Left ventricle myocardium superior (tissue), 1 donor: ENCODE results near the gene RBM20. TPM values are rescaled to one million over a fixed set of nuclear protein-coding genes. Genes with fewer than 3 reads are reported as not detected.

ENCODE experiments used
- ATAC-seq: fragments of 200-7000 bp; cut with Tn5 transposase; one replicate; pipeline ENCODE4 v1.9.1; 2020; ENCODE audit warnings: mild to moderate bottlenecking, moderate library complexity
- DNase-seq: peaks from one replicate; pipeline ENCODE4 v3.0.0-alpha.2; 2020
- intact Hi-C: fragments of 100-400 bp; cut with micrococcal nuclease; formaldehyde crosslinking; loops from one replicate; pipeline ENCODE4 v1.11.0; 2022
- total RNA-seq: library from RNA; stranded (reverse); fragmentation: NEBNext Ultra II Directional; extraction: Animal tissue kit (Norgen Biotek cat#: 25700); gene quantifications from one replicate; pipeline ENCODE4 v1.2.1, GENCODE V29; 2021
- donor health status: DM: no; HTN: yes; CAD: no; lungs with severe emphysema.

The RBM20 gene
- total RNA-seq, 1 donor from 2014 or later: 114 TPM

DNA sequence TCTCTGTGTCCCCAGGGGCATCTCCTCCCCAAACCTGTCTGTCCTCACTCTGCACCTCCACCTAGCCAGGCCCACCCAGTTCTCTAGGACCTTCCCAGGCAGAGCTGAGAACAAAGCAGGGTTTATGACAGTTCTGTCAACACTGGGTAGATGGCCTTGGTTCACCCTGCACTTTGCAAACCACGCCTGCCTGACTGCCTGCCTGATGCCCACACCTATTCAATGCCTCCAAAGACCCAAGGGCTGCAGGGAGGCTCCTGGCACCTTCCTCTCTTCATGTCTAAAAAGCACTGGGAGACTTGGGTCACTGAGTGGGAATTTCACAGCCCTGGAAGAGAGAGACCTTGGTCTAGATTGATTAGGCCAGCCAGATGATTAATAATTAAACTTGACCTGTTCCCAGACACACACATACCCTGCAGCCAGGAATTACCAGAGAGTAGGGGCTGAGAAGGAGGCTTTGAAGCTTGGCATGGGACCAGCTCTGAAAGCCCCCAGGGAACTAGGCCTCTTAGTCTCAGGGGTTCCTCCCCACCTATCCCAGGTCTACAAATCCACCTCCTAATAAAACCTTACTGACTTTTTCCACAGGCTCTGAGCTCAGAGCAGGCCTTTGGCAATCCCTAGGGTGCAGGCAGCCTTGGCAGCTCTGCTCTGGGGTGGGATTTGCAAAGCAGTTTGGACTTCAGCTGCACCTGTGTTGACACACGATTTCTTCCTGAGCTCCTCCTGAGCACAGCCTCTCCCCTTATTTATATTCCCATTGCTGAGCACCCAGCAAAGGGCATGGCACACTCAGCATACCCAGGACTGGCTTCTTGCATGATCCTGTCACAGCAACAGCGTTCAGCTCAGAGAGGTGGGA is 201.9 kb downstream of the RBM20 start:
- DNase-seq (no peak), ATAC-seq (peak; percentile 29)
- intact Hi-C loops: no loop called here

DNA sequence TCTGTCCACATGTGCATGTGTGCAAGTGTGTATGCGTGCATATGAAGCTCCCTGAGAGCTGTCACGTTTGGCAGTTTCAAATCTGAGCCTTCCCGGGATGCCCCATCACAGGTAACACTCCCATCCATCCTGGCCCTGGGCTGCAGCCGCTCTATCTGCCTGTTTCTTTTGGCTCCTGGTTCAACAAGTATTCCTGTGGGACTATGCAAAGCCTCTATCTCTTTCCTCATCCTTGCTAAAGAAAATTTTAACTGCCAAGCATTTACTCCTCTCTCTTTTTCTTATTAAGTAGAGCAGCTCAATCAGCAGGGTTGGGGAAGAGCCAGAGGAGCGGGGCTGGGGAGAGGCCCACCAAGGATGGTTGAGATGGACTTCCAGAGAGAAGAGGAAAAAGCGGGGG is 203.2 kb downstream of the RBM20 start:
- no peak for DNase-seq
- ATAC-seq: no peak
- intact Hi-C loops: no loop called here

DNA sequence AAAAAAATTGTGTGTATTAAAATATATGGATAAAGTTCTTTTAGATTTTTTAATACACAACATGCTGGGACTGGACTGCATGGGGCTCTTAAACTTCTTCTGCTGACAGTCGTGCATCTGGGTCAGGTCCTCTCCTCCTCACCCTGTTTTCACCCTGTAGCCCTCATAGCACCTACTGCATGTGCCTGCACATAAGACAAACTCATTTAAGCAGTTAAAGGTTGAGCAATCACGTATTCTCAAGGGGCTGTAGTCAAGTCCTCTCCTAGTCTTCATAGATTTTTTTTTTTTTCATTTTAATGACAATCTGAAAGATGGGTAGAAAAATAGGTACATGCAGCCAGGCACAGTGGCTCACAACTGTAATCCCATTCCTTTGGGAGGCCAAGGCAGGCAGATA is 204.0 kb downstream of the RBM20 start:
- intact Hi-C loops: no loop called here
- DNase-seq (no peak), ATAC-seq (no peak)

DNA sequence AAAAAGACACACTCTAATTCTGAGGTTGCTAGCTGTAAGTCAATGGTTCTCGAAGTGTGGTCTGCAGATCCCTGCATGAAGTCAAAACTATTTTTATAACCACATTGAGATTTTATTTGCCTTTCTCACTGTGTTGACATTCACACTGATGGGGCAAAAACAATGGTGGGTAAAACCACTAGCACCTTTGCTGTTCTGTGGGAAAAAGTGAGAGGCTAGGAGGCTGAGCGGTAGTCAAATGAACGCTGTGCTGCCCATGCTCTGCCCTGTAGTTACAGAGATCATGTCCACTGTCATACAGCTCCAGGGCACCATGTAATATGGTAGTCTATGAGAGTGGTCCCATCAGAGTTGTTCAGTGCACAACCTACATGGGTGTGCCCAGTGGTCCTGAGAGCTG is 206.0 kb downstream of the RBM20 start:
- intact Hi-C loops: no loop called here
- ATAC-seq (no peak), DNase-seq (no peak)

DNA sequence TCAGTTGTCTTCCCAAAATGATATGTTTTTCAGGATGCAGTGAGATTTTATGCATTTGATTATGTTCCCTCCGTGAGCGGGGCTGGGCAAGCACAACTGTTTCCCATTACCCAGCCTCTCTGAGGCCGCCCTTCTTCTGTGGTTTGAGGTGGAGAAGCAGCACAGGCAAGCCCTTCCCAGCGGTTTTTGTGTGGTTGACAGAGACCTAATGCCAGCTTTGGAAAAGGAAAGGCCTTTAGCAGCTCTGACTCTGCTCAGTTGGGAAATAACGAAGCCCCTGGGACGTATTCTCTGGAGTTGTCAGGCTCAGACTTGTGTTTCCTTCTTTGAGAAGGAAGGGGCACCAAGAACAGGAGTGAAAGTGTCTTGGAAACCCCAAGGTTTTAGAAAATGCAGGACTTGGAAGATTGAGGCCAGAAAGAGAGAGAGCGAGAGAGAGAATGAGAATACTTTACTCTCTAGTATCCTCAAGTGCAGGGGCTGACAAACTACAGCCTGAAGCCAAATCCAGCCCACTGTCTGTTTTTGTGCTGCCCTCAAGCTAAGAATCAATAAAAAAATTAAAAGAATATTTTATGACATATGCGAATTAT is 207.0 kb downstream of the RBM20 start:
- intact Hi-C loops: no loop called here

DNA sequence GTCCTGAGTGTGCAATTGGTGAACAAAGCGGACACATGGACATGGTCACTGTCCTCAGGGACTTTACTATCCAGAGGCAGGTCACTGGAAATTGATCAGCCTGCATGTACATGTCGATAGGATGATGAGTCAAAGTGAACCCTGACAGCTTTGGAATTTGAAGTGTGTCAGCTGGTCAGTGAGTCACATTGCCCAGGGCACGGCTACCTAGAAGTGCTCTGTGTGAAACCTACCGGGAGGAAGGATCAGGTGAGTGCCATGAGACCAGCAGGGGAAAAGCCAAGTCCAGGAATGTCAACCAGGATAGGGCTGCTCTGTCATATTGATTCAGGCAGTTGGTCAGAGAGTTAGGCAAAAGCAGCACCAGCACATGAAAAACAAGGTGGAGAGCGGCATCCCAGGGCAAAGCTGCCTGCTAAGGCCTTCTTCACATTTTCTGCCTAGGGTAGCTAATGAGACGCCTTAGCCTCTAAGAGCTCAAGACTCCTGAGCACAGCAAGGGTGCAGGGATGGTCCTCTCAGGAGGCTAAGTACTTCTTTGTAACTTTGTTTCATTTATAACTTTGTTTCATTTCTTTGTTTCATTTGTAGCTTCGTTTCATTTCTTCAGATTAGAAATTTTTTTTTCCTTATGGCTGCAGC is 208.2 kb downstream of the RBM20 start:
- no peak for DNase-seq
- intact Hi-C loops: no loop called here
- peak; percentile 27 for ATAC-seq

More for the DNA sequence above, 207.0 kb downstream of the RBM20 start:
- ATAC-seq: no peak
- no peak for DNase-seq

DNA sequence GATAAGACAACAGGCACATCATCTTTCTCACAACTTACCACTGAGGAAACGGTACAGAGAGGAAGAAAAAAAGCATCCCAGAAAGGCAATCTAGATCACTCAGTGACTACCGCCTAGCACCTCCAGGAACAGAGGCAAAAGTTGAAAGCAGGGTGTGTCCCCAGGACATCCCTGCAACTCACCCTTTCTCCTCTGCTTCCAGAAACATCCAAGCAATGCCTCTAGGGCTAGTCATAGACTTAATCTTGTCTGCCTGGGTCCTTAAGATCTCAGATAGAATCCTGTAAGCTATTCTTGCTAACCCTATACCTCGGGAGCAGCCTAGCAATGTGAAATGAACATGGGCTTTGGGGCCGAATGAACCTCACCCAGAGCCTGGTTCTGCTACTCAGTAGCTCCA is 208.8 kb downstream of the RBM20 start:
- intact Hi-C loops: no loop called here
- DNase-seq: no peak
- ATAC-seq: no peak

DNA sequence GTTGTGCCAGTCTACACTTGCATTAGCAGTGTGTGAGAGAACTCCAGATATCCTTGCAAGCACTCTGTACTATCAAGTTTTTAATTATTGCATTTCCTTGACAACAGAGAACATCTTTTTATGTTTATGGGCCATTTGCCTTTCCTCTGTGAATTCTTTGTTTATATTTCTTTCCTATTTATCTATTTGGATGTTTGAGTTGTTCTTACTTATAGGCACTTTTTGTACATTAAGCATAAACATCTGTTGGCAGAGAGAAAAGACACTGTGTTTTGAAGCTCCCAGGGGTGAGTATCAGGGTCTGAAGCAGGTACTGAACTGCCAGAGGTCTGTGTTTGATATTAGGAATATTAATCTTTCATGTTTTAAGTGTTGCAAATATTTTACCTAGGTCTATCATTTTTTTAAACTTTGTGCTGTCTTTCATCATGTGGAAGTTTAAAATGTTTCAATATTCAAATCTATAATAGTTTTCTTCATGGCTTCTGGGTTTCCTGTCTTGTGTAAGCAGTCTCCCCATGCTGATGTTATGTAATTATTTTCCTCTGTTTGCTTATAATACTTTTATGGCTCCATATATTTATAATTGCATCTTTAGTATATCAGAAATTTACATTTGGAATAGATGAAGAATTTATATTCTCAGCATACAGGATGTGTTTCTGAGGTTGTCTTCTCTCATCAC is 209.9 kb downstream of the RBM20 start:
- DNase-seq (no peak), ATAC-seq (no peak)
- intact Hi-C loops: no loop called here

DNA sequence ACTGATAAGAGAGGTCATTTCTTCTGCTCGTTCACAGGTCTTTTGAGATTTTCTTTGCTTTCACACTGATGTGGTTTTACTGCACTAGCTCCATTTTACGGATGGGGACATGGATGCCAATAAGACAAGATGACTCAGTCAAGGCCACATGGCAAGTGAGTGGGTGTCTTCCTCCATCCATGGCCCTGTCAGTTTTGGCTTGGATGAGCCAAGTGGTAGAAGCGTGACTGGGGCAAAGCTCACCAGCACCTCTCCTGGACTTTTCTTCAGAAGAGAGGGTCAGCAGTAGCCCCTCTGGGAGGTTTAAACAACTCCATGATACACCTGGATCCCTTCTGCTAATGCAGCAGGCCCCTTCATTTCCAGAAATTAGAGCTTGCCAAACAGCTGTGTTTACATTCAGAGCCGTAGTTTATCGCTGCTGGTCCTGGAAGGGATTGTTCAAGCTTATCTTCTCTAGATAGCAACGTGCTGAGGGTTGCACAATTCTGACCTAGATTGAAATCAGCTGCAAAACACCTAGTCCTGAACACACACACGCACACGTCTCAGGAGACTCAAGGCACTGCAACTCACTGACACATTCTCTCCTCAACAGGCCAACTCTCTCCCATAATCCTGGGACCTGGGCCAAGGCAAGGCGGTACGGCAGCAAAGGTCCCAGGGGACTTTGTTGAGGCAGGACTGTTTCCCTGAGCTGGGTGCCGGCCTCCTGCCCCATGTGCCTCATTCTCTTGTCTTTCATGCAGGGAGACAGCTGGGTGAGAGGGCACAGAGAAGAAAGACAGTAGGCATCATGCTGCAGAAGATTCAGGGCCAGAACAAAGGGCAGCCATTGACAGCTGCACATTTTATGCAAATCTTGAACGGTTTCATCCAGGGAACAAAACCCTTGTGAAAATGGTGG is 213.4 kb downstream of the RBM20 start:
- intact Hi-C loops: no loop called here
- peak; percentile 48 for DNase-seq
- ATAC-seq: peak; percentile 77

DNA sequence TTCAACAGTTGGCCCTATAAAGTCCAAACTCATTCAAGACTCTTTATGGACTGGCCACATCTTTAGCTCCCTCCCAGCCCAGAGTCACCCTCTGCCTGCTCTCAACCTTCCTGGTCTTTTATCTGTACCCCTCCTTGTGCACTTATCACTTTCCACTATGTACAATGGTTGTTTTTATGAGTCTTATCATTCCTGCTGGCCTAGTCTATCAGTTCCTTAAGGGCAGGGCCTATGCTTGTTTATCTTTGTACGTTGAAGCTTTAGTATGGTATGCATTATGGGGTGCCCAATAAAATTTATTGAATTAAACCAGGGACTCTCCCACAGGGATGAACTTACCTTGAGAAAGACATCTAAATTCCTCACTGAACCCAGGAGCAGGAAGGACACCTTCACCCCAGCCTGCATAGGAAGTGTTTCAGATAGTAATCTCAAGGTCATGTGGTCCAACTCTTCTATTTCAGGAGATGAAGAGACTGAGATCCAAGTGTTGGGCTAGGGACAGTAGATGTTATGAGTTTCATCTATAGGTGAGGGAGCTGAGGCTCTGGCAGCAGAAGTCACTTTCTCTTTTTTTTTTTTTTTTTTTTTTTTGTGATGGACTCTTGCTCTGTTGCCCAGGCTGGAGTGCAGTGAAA is 214.3 kb downstream of the RBM20 start:
- no peak for DNase-seq
- intact Hi-C loops: no loop called here
- no peak for ATAC-seq

DNA sequence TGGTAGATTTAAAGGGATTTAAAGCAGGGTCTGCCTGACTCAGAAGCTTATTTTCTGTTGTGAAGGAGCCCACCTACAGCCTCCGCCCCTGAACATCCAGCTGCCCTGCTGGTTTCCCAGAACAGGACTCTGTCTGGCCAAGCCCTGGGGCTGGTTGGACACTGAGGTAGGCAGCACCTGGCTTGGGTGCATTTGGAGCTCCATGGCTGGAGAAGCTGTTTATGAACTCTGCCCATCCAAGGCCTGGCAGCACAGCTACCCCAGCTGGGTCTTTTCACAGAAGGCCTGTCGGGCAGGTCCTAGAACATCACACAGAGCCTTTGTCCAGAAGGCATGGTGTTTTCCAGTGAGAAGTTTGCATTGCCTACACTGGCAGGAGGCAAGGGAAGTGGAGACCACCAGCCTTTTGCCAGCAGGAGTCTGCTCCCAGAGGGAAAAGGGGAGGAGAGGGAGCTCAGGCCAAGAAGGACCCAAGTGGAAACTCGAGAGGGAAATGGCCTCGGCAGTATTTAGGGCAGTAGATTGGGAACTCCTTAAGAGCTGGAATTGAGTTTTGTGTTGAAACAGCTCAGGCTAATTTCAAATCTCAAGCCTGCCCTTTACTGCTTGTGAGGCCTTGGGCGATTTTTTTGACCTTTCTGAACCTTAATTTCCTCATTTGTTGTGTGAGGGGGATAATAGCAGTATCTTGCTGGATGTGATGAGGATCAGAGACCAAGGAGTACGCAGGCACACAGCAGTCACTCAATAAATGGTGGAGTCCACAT is 215.3 kb downstream of the RBM20 start:
- intact Hi-C loops: no loop called here
- ATAC-seq: peak; percentile 24

DNA sequence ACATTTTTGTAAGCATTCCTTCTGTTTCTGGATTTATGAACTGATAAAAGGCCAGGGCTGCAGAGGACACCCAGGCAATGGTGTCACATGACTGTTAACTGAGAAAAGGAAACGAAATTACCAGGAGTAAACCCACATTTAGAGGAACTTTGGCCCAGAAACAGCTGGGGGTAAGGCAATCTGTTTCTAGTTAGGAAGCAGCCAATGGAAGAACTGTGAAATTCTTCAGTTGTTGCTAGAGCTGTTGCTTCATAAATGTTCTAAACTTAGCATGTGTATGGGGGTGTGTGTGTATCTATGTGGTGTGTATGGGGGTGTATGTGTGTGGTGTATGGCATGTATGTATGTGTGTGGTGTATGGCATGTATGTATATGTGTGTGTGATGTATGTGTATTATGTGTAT is 215.8 kb downstream of the RBM20 start:
- intact Hi-C loops: no loop called here
- ATAC-seq (peak; percentile 53), DNase-seq (no peak)

More for the DNA sequence above, 215.3 kb downstream of the RBM20 start:
- no peak for DNase-seq

DNA sequence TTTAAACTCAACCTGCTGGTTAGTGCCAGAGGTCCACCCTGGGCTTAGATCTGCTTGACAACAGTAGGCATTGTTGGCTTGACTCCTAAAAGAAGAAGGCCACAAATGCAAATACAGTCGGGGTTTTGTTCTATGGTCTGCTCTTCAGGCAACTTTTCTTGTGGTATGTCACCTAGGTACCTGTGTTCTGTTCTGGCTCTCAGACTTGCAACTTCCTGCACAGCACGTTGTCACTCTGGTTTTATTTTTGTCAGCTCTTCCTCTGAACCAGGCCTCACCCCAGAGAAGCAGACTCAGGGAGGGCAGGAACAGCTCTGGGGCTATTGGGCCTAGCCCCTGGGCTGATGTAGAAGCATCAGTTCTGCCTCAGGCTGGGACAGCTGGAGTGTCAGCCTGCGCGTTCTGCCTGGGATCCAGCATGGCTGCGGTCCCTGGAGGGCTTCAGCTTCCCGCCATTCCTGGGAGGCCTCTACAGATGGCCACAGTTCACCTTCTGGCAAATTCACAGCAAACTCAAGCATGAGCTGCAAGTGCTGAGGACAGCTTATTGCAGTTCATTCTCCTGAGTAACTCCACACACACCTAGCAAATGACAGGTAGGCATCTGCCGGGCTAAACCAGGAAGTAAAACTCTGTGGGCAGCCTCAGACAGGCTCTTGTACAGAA is 216.6 kb downstream of the RBM20 start:
- no peak for ATAC-seq
- DNase-seq: no peak
- intact Hi-C loops: no loop called here

DNA sequence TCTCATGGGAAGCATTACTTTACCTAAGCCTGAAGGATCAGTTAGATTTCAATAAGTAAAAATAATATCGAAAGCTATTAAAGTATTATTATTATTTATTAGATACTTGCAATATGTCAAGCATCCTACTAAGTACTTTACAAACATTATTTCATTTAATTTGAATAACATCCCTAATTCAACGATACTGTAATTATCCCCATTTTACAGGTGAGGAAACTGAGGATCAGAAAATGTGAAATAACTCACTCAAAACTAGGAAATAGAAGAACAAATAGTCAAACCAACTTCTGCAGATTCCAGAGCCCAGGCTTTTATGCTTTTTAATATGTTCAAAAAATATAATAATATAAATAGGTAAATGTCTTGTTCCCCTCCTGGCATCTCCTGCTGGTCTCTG is 217.3 kb downstream of the RBM20 start:
- intact Hi-C loops: no loop called here
- no peak for ATAC-seq
- DNase-seq: no peak

DNA sequence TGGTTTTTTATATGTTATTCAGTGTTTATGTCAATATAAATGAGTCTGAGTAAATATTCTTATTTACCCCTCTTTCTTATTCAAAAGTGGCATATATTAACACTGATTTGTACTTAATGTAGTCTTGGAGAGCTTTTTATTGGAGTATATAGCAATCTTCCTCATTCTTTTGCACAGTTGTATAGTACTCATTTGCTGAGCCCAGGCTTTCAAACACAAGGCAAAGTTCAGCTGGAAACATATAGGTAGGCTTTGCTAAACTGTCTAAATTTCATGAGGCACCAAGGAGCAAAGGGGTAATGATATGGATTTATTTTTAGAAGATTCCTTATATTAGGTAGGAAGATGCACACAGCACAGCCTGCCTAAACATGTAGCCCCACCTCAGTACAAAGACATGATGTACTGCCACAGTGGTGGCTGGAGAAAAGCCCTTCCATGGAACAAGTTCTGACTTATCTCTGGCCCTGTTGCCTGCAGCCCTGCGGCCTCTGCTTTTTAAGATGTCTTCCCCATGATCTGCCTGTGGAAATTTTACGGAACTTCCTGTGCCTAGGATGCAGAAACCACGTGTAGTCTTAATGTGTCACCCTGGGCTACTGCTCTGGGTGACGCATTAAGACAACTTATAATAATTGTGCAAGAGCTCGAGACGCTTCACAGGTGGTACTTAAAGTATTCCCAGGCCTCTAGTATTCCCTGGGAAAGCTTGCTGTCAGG is 218.0 kb downstream of the RBM20 start:
- ATAC-seq (no peak), DNase-seq (no peak)
- intact Hi-C loops: no loop called here

DNA sequence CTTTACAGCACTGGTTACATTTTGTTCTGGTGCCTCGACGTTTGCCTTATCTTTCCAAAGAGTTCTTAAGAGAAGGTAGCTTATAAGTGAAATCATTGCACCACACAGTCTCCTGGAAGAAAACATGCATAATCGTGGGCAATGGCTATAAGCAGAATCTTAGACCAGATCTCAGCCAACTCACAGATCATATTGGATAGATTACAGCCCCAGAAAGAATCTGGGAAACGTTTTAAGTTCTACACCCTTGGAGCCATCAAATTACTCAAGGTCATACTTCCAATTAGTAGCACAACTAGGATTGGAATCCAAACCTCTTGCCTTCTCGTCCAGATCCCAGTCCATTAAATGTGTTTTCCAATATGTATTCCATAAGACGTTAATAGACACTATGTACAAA is 218.8 kb downstream of the RBM20 start:
- ATAC-seq (no peak), DNase-seq (no peak)
- intact Hi-C loops: no loop called here

DNA sequence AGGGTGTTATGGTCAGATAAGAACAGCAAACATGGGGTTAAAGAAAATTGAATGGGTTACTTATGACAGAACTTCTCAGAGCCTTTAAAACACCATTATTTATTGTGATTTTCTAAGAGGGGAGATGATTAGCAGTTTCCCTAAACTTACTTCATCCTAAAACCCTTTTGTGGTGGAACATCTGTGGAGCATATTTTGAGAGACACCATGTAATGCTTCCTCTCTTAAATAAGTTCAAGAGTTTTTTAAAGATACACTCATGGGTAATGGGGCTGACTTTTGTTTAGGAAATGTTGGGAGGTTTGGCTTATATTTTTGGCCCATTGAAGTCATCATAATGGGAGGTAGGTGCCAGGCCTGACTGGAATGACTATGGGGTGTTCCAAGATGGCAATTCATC is 219.2 kb downstream of the RBM20 start:
- no peak for ATAC-seq
- intact Hi-C loops: no loop called here
- DNase-seq: no peak
